ENCODE data around the gene RACGAP1. TPM values are rescaled to one million over a fixed set of nuclear protein-coding genes. Genes with fewer than 3 reads are reported as not detected.
A peak's percentile ranks its signal among the peaks of the same experiment; 100 is the strongest.

The RACGAP1 gene
- total RNA-seq, 1 donor from 2014 or later, result 10.8 TPM

GRCh38 chr12:49941556-49942511 is 83.5 kb downstream of the RACGAP1 start:
- TF ChIP-seq, protein P1, sequence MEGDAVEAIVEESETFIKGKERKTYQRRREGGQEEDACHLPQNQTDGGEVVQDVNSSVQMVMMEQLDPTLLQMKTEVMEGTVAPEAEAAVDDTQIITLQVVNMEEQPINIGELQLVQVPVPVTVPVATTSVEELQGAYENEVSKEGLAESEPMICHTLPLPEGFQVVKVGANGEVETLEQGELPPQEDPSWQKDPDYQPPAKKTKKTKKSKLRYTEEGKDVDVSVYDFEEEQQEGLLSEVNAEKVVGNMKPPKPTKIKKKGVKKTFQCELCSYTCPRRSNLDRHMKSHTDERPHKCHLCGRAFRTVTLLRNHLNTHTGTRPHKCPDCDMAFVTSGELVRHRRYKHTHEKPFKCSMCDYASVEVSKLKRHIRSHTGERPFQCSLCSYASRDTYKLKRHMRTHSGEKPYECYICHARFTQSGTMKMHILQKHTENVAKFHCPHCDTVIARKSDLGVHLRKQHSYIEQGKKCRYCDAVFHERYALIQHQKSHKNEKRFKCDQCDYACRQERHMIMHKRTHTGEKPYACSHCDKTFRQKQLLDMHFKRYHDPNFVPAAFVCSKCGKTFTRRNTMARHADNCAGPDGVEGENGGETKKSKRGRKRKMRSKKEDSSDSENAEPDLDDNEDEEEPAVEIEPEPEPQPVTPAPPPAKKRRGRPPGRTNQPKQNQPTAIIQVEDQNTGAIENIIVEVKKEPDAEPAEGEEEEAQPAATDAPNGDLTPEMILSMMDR (IDR thresholded peaks at IDR 0.05), result no peak
- Histone ChIP-seq H3K27ac (no peak overlapping the region), H3K4me1 (peaks cover 11% of the 10 kb centered on the region), H3K9me3 (no peaks in the 10 kb centered on the region), H3K4me3 (no peak overlapping the region), H3K36me3 (no peaks in the 10 kb centered on the region), H3K27me3 (no peaks in the 10 kb centered on the region)
- ATAC-seq (no peak), DNase-seq (peak; percentile 51)
- intact Hi-C loops (cut with DNase I), result no loop called here

GRCh38 chr12:49939707-49940106 is 85.6 kb downstream of the RACGAP1 start:
- Histone ChIP-seq H3K27me3 (no peaks in the 10 kb centered on the region), H3K9me3 (no peaks in the 10 kb centered on the region), H3K36me3 (no peaks in the 10 kb centered on the region), H3K4me1 (no peaks in the 10 kb centered on the region), H3K4me3 (no peak overlapping the region), H3K27ac (no peak overlapping the region)
- TF ChIP-seq, protein P1 (IDR thresholded peaks at IDR 0.05), result no peak
- intact Hi-C loops (cut with DNase I), result no loop called here
- ATAC-seq (no peak), DNase-seq (peak; percentile 25)

- ATAC-seq (peak; percentile 7), DNase-seq (no peak)
- no peaks in the 10 kb centered on the region for H3K36me3 ChIP-seq
- no peaks in the 10 kb centered on the region for H3K4me1 ChIP-seq
- intact Hi-C loops (cut with DNase I), result no loop called here
- H3K27ac ChIP-seq, result no peak overlapping the region
- H3K4me3 ChIP-seq, result no peak overlapping the region
- no peaks in the 10 kb centered on the region for H3K9me3 ChIP-seq
- H3K27me3 ChIP-seq, result no peaks in the 10 kb centered on the region
- TF ChIP-seq, protein P1 (IDR thresholded peaks at IDR 0.05), result no peak
These were observed 86.0 kb downstream of the RACGAP1 start for GRCh38 chr12:49939307-49939706.

Other genes with a start within 250 kb of the RACGAP1 start
- gene NCKAP5L, start 197.1 kb downstream of the RACGAP1 start, total RNA-seq, result 23.2 TPM
- 4.9 TPM for gene BCDIN3D, start 182.4 kb downstream of the RACGAP1 start, total RNA-seq
- 1.2 TPM for gene FAIM2, start 121.6 kb downstream of the RACGAP1 start, total RNA-seq
- gene AQP2, start 74.8 kb downstream of the RACGAP1 start, total RNA-seq, result not detected
- 14.3 TPM for gene AQP5, start 63.6 kb downstream of the RACGAP1 start, total RNA-seq
- gene AQP6, start 52.5 kb downstream of the RACGAP1 start, total RNA-seq, result 0.35 TPM
- 0.35 TPM for gene ASIC1, start 32.1 kb upstream of the RACGAP1 start, total RNA-seq
- gene SMARCD1, start 59.8 kb upstream of the RACGAP1 start, total RNA-seq, result 44.0 TPM
- gene GPD1, start 78.5 kb upstream of the RACGAP1 start, total RNA-seq, result 32.9 TPM
- 68.5 TPM for gene COX14, start 86.7 kb upstream of the RACGAP1 start, total RNA-seq
- gene CERS5, start 141.9 kb upstream of the RACGAP1 start, total RNA-seq, result 33.2 TPM

All from upper lobe of right lung (tissue), 1 donor.